Activated T-helper 1 cell treated with anti-CD3 and anti-CD28 coated beads, Interleukin-2, amount 50 U/mL, for 16 hours (primary cell): Measurements from ENCODE around the gene TAS2R20.
A peak's percentile ranks its signal among the peaks of the same experiment; 100 is the strongest.
"Not testable (repeated sequence)": the region's sequence is repeated elsewhere in the genome, so short reads cannot be mapped to it uniquely, and the experiment has no call there.

ENCODE experiments used
- DNase-seq, 2 donors: peaks; one replicate each; pipeline ENCODE4 v3.0.0-alpha.2; 2020; ENCODE audit warnings: low read depth in 1 of 2, low spot score in 1 of 2

TAS2R20 gene, protein sequence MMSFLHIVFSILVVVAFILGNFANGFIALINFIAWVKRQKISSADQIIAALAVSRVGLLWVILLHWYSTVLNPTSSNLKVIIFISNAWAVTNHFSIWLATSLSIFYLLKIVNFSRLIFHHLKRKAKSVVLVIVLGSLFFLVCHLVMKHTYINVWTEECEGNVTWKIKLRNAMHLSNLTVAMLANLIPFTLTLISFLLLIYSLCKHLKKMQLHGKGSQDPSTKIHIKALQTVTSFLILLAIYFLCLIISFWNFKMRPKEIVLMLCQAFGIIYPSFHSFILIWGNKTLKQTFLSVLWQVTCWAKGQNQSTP

GRCh38 chr12:10998204-10998603 lies at the start of gene TAS2R20:
Gene TAS2R20, minus strand, starts transcription at chr12:10998304. Its CDS starts 429 bp downstream, at chr12:10997875.
- DNase-seq: no peak

DNA sequence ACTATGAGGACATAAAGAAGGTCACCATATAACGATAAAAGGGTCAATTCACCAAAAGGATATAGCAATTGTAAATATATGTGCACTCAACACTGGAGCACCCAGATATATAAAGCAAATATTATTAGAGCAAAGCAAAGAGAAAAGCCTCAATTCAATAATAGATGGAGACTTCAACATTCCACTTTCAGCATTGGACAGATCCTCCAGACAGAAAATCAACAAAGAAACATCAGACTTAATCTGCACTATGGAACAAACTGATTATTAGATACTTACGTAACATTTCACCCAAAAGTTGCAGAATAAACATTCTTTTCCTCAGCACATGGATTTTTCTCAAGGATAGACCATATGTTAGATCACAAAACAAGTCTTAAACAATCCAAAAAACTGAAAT lies 43.3 kb upstream of the TAS2R20 start:
- not testable (repeated sequence) for DNase-seq

GRCh38 chr12:11040162-11040561 lies 42.1 kb upstream of the TAS2R20 start:
- no peak for DNase-seq

- no peak for DNase-seq
Measured at GRCh38 chr12:11039171-11039570, 41.1 kb upstream of the TAS2R20 start.

DNA sequence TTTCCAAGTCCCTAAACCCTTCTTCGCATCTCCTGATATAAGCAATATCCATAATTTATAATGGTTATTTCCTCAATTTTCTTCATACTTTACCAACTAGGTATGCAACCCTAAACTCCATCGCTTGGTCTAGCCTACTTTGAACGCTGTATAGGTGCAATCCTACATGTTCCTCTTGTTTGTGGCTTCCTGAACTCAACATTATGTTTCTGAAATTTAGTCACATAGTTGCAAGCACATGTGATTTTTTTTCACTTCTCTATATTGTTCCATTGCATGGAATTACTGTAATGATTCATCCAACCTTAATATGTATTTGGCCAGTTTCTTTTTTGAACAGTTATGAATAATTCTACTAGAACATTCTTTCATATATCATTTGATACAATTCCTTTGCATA lies 35.9 kb upstream of the TAS2R20 start:
- not testable (repeated sequence) for DNase-seq

DNA sequence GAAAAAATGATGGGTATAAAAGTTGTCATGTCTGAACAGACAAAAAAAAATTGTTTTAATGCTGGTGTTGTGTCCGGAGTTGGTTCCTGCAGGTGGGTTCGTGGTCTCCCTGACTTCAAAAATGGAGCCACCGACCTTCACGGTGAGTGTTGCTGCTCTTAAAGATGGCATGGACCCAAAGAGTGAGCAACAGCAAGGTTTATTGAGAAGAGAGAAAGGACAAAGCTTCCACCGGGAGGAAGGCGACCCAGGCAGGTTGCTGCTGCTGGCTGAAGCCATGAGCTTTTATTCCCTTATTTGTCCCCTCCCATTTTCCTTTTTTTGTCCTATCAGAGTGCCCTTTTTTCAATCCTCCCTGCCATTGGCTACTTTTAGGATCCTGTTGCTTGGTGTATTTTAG lies 33.2 kb upstream of the TAS2R20 start, which contains the start of gene TAS2R31:
TAS2R31 (minus strand) TSS at position 101 of the 400 bp plus-strand sequence; CDS start at position 29, 72 bp downstream.
- DNase-seq: no peak

- no peak for DNase-seq
Measured at GRCh38 chr12:11026118-11026517, 28.0 kb upstream of the TAS2R20 start.

DNA sequence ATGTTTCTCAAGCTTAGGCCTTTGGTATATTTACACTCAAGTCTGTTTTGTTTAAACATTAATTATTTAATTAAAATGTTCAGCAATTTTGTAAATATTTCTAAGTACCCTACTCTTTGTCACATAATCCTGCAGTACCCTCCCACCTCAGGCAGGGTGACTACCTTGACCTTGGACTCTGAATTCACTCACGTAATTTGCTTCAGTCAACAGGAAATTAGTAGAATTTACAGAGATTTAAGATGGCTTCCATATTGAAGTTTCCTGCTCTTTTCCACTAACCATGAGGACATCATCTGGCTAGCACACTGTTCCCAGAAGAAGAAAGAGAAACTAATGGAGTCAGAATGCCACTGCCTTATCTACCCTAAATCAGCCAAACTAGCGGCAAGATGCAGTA lies 25.3 kb upstream of the TAS2R20 start:
- DNase-seq: no peak

- DNase-seq: no peak
Measured at GRCh38 chr12:11022520-11022919, 24.4 kb upstream of the TAS2R20 start, which contains the start of gene TAS2R19. Gene TAS2R19, minus strand, starts transcription at chr12:11022620. Its CDS starts 49 bp downstream, at chr12:11022571.

DNA sequence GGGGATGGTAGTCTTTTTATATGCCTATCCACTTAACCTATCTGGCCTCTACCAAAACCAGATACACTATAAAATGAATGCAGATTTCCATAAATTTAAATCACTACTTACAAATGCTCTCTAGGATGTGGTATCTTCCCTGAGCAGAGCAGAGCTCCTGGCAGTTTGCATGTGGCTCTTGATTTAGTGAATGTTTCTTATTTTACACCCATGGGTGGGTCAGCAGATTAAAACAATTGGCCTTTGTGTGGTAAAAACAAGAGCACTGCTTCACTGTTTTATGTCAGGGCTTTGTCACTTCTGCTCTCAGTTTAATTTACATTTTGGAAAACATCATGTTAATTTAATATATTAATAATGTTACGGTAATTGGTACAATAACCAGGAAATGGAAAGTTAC lies 18.8 kb upstream of the TAS2R20 start:
- no peak for DNase-seq

- DNase-seq: no peak
Measured at GRCh38 chr12:11015775-11016430, 17.8 kb upstream of the TAS2R20 start.

DNA sequence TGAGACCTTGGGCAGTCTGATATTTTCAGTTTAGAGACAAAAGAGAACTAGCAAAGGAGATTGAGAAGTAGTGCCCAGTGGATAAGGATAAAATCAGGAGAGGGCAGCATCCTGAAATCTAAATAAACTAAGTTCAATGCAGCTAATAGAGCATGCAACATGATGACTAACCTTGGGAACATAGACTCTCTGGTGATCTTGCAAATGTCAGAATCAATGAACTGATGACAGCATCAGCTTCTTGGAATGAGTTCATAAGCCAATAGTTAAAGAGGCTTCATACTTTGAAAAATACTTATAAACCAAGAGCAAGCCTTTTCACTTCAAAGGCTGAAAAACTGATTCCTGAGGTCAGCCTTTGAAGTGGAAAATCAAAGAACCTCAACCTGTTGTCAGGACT lies 16.1 kb upstream of the TAS2R20 start:
- no peak for DNase-seq

- no peak for DNase-seq
Measured at GRCh38 chr12:11007608-11008007, 9.5 kb upstream of the TAS2R20 start.

DNA sequence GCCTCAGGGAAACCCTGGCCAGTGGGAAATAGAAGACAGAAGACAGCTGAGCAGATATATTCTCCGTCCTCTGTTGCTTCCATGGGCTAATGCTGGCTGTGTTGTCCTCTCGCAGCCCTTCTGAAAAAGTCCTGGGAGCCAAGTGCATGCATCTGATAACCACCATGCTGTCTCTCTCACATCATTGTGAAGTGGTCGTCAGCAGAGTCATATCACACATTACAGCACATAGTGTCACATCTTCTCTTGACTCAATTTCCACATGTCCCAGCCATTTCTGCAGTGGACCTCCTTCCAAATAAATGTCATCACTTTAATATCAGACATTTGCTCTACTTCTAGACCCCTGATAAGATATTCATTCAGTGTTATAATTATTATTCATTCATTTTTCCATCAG lies 3.8 kb downstream of the TAS2R20 start:
- no peak for DNase-seq

DNA sequence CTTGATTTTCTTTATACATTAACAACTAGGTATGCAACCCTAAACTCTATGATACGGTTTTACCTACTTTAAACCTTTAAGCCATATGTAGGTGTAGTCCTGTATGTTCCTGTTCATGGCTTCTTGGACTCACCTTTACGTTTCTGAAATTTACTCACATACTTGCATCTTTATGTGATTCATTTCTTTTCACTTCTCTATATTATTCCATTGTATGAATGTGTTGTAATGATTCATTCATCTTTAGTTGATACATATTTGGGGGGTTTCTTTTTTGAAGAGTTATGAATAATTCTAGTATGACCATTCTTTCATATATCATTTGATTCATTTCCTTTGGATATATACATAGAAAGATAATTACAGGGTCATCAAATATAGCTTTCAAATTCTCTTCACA lies 9.0 kb downstream of the TAS2R20 start:
- DNase-seq: no peak

- DNase-seq: no peak
Measured at GRCh38 chr12:10986812-10987211, 11.3 kb downstream of the TAS2R20 start, which contains the start of gene TAS2R50. Gene TAS2R50, minus strand, starts transcription at chr12:10986912. Its CDS starts 52 bp downstream, at chr12:10986860.

- peak in 1 of 2 donors; percentile 11 for DNase-seq
Measured at GRCh38 chr12:10982244-10982643, 15.9 kb downstream of the TAS2R20 start.

DNA sequence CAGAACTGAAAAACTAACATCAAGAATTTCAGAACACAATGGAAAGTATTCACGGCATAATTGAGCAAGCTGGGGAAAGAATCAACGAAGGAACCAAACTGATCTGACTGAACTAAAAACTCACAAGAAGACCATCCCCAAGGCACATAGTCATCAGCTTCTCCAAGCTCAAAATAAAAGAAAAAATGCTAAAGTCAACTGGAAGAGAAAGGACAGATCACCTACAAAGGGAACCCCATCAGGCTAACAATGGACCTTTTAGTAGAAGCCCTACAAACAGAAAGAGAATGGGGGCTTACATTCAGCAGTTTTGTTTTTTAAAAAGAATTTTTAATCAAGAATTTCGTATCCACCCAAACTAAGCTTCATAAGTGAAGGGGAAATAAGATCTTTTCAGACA lies 23.1 kb downstream of the TAS2R20 start:
- no peak for DNase-seq

- DNase-seq: no peak
Measured at GRCh38 chr12:10968765-10969456, 29.2 kb downstream of the TAS2R20 start.

- no peak for DNase-seq
Measured at GRCh38 chr12:10967409-10967808, 30.7 kb downstream of the TAS2R20 start.

DNA sequence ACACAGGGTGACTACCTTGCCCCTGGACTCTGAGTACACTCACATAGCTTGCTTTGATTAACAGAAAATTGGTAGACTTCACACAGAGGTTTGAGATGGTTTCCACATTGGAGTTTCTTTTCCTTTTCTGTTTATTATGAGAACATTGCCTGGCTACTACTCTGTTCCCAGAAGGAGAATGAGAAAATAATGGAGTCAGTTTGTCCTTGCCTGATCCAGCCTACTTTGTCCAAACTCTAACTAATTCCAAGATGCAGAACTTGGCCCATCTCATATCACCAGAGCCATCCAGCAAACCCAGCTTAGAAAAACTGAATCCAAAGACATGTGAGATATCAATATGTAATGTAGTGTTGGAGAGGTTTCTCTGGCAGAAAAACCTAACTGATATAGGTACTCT lies 31.8 kb downstream of the TAS2R20 start:
- DNase-seq: no peak

DNA sequence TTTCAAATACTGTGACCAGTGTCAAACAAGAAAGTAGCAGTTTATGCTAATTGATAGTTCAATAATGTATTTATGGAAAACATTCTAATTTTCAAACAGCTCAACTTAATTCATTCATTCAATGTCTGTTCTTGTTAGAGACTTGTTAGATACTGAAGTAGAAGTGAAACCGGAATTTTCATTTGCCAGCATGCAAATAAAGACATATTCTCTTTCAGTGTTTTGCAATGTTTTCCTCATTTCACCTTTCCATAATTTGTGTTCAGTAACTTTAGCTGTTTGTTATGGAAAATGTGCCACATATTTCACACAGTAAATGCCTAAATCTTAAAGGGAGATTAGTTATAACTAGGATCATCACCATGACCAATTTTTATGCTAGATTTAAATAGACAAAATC lies 32.6 kb downstream of the TAS2R20 start:
- no peak for DNase-seq
